Stimulated activated CD4-positive, alpha-beta T cell treated with anti-CD3 and anti-CD28 coated beads, TNF-alpha, amount 100 ng/mL, for 48 hours (primary cell): ENCODE results near the gene KRTAP5-4.
"Not testable (repeated sequence)": the region's sequence is repeated elsewhere in the genome, so short reads cannot be mapped to it uniquely, and the experiment has no call there.

Experiments used
- DNase-seq, 3 donors: peaks; one replicate each; pipeline ENCODE4 v3.0.0-alpha.2; 2020; ENCODE audit warnings: low read depth in 3 of 3

Gene KRTAP5-4

DNA sequence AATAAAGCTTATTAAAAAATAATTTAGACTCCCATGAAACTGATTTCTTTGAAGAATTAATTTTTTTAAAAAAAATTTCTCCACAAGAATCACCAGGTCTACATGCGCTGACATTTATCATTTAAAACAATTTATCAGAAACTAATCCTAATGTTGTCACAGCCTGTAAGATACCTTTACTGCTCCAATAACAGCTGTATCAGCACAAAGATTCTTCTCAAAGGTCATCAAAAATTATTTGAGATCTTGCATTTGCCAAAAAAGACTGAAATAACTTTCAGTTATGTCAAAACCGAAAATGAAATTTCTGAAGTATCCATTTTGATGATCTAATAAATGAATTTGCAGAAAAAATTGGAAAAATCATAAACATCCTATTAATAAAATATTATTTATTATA, 15.7 kb upstream of the KRTAP5-4 start:
- no peak for DNase-seq

DNA sequence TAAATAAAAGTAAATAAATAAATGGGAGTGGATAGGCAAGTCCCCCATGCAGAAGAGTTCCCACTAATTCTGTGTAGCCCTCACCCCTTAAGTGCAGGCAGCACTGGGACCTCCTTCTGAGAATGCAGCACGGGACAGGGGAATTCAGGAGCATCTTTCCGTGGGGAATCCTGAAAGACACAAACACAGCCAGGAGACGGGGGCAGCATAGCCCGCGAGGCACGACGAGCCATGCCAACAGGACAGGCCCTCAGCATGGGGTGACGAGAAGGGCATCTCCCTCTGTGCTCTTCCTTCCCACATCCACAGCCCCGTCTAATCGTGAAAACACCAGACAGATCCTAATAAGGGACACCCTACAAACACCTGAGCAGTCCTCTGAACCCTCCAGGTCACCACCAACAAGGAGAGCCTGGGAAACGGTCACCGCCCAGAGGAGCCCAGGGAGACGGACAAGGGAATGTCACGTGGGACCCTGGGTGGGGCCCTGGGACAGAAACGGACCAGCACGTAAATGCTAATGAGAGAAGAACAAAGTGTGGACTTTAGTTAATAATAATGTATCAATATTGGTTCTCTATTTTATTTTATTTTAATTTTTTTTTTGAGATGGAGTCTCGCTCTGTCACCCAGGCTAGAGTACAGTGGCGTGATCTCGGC, 14.5 kb upstream of the KRTAP5-4 start:
- DNase-seq: no peak

DNA sequence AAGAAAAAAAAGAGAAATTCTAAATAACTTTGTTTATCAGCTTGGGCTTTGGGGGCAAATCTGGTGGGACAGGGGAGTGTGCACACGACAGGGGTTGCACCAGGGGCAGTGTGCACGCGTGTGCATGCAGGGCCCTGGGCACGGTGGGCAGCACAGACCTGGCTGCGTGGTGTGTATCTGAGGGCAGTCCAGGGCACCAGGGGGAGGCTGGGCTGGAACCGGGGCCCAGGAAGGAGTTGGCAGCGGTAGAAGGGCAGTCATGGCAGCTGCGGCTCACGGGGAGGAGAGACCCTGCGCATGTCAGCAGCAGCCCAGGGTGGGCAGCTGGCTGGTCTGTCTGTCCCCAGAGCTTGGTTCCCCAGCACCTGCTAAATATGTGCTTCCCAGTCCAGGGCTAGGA, 11.9 kb upstream of the KRTAP5-4 start:
- no peak for DNase-seq

DNA sequence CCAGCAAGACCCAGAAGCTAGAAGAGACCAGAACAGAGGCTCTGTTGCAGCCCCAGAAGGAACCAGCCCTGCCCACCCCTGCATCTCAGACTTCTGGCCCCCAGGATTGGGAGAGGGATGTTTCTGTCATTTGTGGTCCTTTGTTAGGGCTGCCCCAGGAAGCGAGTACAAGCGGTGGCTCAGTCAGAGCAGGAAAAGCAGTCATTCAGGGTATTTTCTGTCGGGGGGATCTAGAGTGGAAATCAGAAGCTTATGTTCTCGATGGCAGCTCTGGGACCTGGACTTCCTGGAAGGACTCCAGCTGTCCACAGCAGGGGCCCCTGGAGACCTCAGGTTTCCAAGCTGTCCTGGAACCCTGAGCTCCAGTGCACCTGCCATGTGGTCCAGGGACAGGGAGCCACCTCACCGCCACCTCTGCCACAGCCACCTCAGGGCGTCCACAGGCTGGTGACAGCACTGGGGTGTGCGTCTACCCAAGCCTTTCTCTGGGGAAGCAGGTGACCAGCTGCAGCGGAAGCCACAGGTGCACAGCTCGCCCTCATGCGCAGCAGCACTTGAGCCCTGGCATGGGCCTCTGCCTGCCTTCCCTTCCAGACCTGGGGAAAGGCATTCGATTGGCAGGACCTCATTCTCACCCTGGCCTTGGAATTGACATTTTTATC, 10.2 kb upstream of the KRTAP5-4 start:
- DNase-seq: no peak

DNA sequence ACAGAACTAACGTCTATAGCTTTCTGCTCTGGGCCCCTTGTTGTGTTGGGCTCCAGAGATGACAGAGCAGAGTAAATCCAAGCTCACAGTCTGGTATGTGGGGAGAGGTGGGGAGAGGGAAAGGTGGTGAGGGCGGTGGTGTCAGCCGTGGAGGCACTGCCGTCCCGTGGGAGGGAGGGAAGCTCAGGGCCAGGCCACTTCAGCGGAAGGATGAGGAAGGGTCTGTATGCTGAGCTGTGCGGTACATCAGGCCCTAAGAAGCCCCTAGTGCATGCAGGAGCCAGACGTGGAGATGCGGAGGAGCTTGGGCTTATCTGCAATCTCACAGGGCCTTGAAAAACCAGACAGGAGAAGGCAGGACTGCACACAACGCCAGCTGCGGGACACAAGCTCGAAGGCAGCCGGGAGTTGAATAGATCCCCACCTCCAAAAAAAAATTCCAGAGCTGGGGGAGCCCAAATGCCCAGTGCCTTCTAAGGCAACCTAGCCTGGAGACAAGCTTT, 9.2 kb upstream of the KRTAP5-4 start:
- no peak for DNase-seq

DNA sequence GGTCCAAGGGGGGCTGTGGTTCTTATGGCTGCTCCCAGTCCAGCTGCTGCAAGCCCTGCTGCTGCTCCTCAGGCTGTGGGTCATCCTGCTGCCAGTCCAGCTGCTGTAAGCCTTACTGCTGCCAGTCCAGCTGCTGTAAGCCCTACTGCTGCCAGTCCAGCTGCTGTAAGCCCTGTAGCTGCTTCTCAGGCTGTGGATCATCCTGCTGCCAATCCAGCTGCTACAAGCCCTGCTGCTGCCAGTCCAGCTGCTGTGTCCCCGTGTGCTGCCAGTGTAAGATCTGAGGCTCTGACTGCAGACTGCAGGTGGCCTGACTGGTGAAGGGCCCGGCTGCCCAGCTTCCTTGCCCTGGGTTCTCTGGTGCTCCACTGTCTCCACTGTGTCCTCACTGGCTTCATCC, 8.3 kb upstream of the KRTAP5-4 start:
- no peak for DNase-seq

DNA sequence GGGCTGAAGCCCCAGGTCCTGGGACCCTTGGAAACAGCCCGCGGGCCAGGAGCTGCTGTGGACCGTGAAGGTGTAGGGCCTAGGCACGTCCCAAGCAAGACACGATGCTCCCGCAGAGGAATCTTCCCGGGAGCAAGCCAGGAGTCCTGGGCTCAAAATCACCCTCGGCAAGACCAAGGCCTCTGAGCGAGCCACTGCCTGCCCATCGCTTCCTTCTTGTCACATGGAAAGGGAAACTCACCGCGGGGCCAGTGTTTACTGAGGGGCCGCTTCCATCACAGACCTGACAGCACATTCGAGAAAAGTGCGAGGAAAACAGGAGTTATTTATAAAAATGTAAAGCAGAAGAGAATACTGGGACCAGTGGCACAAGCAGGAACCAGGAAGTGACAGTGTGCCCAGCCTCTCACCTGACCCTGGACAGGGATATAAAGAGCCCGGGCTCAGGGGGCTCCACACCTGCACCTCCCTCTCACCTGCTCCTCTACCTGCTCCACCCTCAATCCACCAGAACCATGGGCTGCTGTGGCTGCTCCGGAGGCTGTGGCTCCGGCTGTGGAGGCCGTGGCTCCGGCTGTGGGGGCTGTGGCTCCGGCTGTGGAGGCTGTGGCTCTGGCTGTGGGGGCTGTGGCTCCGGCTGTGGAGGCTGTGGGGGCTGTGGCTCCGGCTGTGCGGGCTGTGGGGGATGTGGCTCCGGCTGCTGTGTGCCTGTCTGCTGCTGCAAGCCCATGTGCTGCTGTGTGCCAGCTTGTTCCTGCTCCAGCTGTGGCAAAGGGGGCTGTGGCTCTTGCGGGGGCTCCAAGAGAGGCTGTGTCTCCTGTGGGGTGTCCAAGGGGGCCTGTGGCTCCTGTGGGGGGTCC, 7.6 kb upstream of the KRTAP5-4 start, which contains the start of gene KRTAP5-5:
Gene KRTAP5-5, plus strand, starts transcription at position 450 of the 860 bp plus-strand sequence. Its CDS starts 66 bp downstream, at position 516.
- no peak for DNase-seq

DNA sequence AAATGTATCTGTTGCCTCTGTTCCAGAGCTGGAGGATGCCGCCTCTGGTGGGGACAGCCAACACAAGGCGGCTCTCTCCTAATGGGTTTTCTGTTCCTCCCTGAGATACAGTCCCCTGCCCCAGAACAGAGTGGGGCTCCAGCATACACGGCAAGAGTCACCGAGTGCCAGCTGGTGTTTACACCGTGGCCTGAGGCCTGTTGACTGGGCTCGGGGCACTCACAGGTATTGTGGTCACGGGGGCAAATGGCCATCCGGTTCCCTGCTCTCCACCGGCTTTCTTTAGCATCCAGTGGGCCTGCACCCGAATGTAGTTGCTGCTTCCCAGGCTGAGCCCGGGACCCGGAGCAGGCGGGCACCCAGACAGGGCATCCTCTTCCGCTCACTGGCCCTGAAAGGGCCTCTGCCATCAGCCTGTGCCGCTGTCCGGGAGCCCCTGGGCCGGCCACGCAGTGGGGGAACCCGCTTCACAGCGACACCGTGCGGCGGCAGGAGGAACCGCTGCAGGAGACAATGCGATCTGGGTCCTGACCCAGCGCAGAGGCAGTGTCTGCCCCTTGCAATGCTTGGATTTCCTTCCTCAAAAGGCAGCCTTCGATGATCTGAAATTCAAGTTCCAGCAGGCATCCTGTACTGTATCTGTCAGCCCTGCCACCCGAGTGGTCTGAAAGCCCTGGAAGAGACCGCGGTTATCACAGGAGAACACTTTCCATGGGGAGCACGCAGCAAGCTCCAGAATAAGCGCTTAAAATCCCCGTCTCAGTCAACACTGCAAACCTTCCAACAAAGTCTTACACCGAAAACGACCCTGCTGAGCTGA, 6.8 kb upstream of the KRTAP5-4 start:
- peak; percentile 17 to 43 (median 42) for DNase-seq

DNA sequence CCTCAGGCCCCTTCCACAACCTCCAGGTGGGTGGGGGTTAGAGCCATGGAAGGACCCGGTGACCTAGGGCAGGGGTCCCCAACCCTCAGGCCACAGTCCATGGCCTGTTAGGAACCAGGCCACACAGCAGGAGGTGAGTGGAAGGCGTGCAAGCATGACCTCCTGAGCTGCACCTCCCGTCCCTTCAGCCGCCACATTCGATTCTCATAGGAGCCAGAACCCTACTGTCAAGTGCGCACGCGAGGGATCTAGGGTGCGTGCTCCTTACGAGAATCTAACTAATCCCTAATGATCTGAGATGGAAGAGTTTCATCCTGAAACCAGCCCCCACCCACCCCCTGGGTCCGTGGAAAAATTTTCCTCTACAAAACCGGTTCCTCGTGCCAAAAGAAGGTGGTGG, 3.6 kb upstream of the KRTAP5-4 start:
- DNase-seq: no peak

DNA sequence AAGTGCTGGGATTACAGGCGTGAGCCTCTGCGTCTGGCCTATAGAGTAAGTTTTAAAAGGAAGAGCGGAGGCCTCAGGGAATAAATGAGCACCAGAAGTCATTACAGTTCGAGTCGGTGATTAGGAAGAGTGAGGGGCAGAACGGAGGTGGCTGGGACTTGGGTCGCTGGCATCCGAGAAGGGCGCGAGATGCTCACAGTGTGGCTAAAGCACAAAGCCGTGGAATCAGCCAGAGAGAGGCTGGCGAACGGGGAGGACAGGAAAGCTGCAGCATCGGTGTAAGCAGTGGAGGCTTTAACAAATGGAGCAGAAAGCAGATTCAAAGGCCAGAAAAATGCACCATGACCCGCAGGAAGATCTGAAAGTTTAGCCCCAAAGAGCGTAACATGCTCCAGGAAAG, 2.7 kb upstream of the KRTAP5-4 start:
- DNase-seq: no peak

DNA sequence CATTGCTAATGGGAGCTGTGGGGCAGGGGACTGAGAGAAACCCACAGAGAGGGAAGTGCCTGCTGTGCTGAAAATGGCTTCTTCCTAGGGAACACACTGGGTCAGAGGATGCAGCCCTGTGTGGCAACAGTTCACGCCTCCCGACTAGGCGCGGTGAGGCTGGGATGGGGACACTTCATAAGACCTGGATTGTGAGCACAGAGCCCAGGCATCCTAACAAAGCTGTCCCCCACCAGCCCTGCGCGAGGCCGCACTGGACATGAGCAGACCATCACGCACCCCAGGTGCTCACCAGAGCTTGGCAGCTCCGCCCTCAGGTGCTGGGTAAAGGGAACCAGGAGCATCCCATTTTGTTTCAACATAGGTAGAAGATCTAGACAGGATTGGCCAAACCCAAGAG, 1.8 kb upstream of the KRTAP5-4 start:
- DNase-seq: no peak

DNA sequence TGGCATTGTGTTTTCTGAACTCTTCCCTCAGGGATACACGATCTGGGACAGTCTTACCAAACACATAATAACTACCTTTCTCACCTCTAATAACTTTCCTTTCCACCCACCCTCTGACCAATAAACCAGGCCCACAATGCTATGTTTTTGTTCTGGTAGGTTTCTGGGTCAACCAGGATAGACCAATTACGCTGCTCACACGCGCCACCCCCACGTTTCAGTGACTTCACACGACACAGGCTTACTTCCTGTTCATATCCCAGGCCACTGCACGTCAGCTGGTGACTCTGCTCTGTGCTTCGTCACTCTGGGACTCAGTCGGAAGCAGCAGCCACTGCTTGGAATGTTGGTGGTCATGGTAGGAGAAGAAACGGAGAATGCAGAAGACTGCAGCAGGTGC, 2.5 kb downstream of the KRTAP5-4 start:
- DNase-seq: no peak

DNA sequence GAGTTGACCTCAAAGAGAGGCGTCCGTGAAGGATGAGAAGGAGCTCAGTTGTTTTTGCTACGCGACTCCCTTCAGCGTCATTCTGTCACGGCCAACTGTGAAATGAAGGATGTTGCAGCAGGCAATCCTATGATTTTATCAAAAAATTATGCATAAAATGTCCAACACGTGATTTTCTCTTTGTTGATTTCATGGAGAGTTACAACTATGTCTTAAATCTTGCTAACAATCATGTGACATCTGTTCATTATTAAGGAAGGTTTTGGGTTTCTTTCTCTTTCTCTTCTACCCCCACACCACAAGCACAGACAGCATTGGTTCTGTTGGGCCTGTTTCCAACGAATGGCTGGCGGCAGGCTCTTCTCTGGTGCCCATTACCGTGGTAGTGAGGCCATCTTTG, 3.7 kb downstream of the KRTAP5-4 start:
- DNase-seq: no peak

DNA sequence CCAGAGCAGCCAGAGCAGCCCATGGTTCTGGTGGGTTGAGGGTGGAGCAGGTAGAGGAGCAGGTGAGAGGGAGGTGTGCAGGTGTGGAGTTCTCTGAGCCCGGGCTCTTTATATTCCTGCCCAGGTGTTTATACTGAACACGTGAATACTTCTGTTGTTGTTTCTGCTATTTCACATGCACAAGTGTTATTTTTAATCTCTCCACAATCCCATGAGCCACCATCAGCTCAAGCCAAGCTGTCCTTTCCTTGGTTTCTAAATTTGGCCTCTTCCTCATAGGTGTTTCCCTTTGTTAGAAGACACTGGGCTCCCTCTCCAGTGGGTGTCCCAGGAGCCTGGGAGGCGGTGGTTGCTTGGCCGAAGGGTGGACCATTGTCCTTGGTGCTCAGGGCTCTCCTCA, 13.6 kb downstream of the KRTAP5-4 start, which contains the start of gene KRTAP5-3:
Gene KRTAP5-3, minus strand, starts transcription at position 101 of the 400 bp plus-strand sequence. Its CDS starts 78 bp downstream, at position 23.
- DNase-seq: no peak

DNA sequence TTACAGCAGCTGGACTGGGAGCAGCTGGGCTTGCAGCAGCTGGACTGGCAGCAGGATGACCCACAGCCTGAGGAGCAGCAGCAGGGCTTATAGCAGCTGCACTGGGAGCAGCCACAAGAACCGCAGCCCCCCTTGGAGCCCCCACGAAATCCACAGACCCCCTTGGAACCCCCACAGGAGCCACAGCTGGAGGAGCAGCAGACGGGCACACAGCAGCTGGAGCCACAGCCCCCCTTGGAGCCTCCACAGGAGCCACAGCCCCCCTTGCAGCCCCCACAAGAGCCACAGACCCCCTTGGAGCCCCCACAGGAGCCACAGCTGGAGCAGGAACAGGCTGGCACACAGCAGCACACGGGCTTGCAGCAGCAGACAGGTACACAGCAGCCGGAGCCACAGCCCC, 14.0 kb downstream of the KRTAP5-4 start:
- not testable (repeated sequence) for DNase-seq

DNA sequence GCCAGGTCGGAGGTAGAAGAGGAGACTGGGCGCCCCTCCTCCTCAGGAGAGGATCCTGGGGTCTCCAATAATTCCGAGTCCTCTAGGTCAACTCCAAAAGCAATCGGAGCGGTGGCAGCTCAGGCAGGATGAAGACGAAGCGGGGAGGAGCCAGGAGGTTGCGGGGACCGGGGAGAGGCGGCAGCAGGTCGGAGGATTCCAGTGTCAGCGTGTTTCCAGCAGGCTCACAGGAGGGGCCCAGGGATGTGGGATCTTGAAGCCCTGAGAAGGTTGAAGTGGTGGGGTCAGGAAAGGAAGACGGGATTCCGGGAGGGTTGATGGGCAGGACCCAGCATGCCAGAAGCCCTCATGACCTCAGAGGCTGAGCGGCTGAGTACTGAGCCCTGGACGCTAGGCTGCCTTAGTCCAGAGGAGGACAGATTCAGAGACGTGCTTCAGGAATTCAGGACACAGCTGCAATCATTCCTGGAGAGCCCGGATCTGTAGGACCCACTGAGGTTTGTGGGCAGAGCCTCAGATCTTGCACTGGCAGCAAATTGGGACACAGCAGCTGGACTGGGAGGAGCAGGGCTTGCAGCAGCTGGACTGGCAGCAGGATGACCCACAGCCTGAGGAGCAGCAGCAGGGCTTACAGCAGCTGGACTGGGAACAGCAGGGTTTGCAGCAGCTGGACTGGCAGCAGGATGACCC, 14.6 kb downstream of the KRTAP5-4 start:
- not testable (repeated sequence) for DNase-seq

DNA sequence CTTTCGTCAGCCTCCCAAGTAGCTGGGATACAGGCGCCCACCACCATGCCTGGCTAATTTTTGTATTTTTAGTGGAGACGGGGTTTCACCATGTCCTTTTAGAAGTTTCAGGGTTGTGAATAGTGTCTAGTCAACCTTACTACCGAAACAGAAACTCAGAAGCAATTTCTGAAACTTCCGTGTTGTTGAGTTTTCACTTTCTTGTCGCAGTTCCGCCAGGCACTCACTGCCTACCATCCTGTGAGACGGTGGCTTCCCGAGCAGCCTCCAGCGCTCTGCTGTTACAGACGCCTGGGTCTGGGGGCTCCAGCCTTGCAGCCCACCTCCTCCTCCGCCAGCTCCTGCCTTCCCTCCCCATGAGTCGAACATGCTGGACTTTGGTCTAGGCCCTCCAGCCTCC, 16.0 kb downstream of the KRTAP5-4 start:
- not testable (repeated sequence) for DNase-seq

DNA sequence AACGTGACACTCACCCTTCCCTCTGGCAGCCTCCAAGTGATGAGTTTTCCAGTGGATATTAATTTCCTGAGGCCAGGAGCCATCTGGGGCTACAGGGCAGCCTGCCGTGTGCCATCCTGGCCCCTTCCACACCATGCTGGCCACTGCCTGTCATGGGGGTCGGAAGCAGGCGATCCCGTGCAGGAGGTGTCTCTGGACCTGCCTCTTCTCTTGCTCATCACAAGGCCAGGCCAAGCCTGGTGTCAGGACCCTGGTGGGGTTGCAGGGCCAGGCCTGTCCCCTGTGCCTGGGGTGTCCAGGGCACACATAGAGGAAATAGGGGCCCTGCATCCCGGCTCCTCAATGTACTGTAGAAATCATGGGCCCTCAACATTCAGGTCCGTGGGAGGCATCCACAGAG, 17.2 kb downstream of the KRTAP5-4 start:
- no peak for DNase-seq

DNA sequence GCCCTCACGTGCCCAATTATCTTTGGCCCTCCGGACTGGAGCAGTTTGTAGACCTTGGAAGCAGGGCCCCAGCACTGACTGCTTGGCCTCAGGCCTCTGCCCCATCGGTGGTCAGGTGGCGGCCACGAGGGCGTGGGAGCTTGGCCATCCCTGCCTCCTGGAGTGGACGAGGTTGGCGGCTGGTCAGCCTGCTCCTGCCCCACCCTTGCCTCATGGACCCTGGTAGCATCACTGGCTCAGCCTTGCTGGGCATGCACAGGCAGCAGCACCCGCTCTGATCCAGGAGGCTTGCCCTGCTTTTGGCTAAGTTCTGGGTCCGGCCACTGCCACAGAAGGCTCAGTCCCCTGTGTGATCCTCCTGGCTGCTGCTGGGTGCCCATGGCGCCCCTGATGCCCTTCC, 17.8 kb downstream of the KRTAP5-4 start:
- DNase-seq: no peak

DNA sequence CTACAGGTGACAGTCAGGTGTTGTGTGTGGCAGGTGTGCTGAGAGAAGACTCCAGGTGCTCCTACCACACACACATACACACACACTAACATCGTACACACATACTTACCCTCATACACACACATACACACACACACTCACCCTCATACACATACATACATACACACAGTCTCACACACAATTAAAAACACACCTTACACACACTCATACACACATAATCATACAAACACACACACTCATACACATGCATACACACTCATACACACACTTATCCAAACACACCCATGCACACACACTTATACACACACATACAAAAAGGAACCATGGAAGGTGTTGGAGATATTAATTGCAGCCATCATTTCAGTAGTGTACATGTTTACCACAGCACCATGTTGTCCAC, 18.3 kb downstream of the KRTAP5-4 start:
- DNase-seq: no peak

DNA sequence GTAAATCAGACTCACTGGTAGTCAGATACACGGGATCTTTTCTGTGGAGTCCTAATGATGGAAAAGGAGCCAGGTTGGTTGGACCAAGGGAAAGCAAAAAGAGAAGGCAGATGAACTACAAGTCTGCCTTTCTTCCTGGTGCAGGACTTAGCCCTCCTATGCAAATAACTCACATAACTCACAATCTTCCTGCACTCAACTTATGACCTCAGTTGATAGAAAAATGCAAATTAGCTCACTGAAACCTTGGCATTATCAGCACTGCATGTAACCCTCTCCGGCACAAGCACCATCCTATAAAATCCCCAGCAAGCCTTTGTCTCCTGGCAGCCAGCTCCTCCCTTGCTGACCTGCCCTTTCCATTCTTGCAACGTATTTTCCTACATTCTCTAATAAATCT, 20.3 kb downstream of the KRTAP5-4 start:
- not testable (repeated sequence) for DNase-seq
